GM19023 (cell line): Measurements from ENCODE around the gene RPL34.

ENCODE experiments used
- ATAC-seq: cut with Tn5 transposase; IDR thresholded peaks from one replicate; pipeline ENCODE4 v1.9.1; 2021; ENCODE audit warnings: mild to moderate bottlenecking, moderate library complexity; ENCODE audit not compliant: unreplicated experiment

The RPL34 gene

DNA sequence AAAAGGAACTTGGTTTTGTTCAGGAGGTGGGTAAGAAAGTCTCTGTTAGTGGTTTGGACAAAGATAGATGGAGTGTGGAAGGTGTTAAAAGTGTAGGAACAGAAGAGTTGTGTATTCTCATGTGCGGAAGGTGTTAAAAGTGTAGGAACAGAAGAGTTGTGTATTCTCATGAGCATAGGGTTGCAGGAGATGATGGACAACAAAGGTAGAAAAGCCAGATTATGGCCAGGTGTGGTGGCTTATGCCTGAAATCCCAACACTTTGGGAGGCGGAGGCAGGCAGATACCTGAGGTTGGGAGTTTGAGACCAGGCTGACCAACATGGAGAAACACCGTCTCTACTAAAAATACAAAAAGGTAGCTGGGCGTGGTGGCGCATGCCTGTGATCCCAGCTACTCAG lies 2.5 kb downstream of the RPL34 start:
- no peak for ATAC-seq

DNA sequence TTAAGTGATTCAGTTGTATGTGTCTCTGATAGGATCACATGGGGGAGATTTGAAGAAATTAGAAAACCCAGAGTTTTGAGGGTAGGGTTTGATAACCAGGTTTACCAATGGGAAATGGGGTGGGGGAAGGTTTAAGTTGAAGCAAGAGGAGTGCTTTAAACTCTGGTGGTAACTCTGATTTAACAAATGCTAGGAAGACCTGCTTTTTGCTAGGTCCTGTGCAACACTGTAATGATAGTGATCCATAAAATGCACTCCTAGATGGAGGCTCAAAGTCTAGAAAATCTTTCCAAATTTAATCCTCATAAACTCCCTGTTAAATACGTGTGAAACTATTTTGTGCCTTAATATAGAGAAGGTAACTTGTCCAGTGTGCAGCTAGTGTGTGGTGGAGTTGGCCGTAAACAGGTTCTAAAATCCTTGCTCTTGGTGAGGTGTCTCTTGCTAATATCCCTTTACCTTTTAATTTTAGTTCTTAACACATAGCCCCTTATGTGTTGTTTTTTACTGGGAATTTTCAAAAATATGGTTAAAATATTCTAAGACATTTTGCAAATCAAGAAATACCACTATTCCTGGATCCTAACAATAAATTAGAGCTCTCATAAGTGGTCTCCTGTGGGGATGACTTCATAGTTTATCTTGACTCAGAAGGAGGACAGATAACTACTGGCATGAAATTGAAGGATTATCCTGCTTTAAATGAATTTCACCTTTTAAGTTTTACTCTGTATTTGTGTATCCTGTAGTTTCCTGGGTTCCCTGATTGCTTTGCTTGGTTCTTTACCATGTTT lies 4.1 kb downstream of the RPL34 start:
- ATAC-seq: no peak

DNA sequence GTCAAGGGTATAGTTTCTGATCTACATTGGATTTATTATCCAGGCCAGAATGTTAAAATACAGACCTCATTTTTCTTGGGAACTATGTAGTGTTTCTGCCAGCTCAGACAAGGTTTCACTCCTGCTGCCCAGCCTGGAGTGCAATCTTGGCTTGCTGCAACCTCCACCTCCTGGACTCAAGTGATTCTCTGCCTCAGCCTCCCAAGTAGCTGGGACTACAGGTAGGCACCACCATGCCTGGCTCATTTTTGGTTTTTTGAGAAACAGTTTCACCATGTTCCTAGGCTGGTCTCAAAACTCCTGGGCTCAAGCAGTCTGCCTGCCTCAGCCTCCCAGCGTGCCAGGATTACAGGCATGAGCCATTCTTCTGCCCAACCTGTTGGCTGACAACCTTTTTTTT lies 5.7 kb downstream of the RPL34 start:
- no peak for ATAC-seq

DNA sequence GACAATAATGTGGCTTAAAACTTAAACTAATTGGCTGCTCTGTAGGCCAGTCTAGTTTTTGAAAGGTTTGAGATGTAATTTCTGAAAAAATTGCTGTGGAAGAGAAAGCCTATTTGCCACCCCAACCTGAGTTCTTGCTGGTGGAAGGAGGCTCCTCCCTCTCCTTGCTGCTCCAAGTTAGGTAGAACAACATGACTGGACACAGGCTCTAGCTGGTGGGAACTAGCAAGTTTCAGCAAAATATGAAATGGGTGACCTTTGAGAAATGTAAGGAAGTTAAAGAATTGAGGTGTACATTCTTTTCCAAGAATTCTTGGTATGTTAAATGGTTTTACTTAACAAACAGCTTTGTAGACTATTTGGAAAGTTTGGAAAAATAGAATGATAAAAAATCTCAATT lies 8.0 kb downstream of the RPL34 start:
- no peak for ATAC-seq

DNA sequence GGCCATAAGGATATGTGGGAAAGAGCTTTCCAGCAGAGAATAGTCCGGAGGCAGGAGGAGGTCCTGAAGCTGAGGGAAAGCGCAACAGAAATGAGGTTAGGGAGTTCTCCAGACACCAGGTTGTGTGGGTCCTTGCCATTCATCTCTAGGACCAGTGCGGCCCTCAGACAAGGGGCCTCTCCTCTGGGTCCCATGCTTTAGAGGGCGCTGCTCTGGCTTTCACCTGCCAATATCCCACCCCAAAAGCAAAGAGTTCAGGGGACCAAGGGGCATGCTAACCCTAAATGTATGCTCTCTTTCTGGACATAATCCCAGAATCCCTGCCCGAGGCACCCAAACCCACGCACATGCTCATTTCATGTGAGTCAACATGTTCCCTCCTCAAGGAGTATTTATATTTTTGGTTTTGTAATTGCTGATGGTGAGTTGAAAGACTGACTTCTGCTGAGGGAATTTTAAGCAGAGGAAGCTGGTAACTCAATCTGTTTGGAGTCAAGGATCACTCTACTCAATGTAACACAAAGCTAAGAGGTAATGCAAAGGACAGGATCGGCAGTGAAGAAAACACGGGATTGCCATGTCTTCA lies 14.8 kb downstream of the RPL34 start:
- ATAC-seq: no peak

DNA sequence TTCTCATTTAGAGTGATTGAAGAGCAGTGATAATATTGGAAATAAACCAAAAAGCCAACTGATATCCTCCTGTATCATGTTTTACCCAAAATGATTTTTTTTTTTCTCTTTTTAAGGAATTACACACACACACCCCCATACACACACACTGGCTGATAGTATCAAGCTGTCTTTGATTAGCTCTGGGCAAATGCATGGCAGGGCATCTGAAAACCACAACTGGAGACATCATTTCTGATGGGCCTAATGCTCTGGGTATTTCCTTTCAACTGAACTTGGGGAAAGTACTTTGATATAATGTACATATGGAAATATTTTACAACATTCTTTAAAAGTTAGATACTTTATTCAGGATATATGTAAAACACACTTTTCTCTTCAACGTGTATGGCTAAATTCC lies 15.9 kb downstream of the RPL34 start:
- ATAC-seq: no peak

DNA sequence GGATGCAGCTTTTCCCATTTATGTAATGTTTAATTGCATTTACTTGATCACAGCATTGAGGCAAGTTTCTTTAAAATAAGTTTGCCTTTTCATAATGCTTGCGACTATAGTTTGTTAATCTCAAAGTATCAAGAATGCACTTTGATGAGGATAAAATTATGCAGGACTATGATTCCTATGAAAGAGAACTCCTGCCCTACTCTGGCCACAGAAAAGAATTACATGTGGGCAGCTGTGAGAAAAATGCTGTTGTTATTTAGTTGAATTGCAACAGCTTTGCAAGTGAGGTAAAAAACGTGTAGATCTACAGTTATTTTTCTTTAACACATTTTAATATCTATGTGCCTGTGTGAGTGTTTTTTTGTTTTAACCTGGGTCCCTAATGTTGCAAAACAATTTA lies 17.5 kb downstream of the RPL34 start:
- no peak for ATAC-seq

DNA sequence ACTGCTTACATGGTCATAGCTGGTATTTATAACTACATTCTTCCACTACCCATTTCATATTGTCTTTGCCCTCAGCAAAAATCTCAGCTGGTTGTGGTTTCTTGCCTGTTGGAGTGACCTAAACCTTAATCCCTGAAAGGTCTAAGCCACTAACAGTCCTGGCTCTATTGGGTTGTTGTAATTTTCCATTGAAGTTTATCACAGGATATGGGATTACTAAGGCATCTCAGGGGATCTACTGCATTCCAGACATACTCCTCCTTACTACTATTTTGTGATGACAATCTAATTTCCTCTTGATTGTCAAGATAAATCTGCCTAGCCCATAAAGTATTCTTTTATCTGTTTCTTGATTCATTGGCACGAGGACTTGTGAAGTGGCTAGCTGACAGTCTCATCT lies 23.9 kb downstream of the RPL34 start:
- no peak for ATAC-seq

DNA sequence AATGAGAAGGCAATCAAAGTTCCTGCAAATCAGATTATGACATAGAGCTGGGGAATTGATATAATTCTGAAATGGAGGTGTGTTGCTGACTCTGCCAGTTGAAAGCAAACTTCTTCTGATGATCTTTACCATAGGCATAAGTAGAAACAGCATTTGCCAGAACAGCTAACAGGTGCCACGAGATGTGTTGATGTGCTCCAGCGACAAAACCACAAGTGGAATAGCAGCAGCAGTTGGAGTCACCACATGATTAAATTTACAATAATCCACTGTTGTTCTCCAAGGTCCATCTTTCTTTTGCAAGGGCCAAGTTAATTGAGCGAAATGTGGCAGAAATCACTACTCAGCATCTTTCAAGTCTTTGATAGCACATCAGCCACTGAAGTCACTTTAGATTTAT lies 26.3 kb downstream of the RPL34 start:
- ATAC-seq: no peak

DNA sequence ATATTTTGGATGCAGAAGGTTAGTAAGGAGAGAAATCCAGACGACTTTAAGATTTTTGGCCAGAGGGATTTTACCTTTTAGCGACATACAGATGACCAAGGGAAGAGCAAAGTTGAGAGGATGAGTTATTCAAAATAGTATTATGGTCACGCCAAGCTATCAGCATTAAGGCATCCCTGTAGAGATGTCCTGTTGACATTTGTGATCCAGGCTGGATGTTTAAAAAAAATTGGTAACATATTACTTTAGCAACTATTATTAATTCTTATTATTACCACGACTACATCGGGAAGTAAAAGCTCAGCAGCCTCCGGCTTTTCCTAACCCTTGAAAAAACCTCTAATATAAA lies 29.5 kb downstream of the RPL34 start:
- ATAC-seq: peak; percentile 15

DNA sequence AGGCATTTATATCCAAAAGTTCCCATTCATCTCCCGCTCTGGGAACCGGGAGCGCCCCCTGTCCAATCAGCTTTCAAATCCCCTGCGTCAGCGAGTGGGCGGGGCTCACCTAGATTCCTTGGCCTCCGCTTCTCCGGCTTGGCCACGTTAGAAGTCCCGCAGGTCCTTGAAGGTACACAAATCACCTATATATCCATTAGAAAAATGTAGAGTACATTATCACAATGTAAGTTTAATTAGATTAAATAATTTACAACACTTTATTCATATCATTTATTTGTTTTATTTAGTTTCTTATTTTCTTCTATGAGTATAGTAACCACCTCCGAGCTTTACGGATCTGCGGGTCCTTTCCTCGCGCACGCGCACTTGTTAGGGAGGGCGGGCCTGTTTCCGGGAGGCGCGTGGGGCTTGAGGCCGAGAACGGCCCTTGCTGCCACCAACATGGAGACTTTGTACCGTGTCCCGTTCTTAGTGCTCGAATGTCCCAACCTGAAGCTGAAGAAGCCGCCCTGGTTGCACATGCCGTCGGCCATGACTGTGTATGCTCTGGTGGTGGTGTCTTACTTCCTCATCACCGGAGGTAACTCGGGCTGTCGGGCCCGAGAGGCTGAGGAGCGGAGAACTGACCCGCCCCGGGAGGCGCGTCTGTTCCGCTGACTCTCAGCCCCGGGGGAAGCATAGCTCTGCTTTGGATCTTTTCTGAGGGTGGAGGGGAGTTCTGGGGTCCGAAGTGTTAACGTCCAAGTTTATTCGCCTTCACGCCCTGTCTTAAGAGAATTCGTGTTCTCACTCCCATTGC lies 30.0 kb downstream of the RPL34 start, which contains the start of gene OSTC:
Gene OSTC (plus strand): TSS at position 388 of the 802 bp plus-strand sequence. CDS start 57 bp downstream, at position 445.
- peak; percentile 93 for ATAC-seq

DNA sequence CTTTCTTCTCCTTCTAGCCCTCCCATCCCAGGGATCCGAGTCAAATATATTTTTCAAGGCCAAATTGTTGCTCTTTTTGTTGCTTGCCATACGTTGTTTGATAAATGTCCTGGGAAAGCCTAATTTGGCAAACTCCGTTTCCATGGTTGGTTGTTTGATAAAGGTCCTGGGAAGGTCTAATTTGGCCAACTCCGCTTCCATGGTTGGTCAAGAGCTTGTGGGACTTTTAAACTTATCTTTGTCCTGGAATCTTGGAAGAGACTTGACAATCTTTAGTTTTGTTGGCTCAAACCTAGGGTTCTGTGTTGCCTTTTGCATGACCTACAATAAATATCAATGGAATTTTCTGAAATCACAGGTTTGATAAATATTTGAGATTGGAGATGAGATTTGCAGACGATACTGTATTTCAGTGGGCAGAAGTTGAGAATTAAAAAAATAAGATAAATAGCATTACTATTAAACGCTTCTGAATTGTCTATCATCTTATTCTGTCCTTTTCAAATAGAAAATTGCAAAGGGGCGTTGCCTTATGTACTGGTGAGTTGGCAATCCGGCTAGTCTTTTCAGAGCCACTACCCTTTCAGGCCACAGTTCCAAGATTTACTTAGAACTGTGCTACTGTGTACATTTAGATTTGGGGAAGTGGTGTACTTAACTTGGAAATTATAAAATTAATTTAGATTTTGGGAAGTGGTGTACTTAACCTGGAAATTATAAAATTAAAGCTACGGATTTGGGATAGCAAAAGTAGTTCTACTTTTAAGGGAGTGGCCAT lies 30.8 kb downstream of the RPL34 start:
- peak; percentile 0 for ATAC-seq

DNA sequence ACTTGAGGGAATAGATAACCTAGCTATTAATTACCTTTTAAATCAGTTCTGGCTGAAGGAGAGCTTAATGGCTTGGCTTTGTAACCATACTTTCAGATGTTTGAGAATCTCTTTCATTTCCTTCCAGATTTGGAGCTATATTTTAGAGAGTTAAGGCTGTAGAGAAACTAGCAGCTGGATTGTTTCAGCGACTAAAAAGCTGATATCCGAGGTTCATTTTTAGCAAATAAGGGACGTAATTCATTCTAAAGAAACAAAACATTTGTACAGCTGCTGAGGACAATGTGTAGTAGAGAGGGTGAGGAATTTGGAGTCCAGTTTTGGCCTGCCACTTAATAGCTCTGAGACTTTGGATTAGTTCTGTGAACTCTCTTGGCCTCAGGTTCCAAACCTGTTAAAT lies 42.3 kb downstream of the RPL34 start:
- ATAC-seq: no peak

DNA sequence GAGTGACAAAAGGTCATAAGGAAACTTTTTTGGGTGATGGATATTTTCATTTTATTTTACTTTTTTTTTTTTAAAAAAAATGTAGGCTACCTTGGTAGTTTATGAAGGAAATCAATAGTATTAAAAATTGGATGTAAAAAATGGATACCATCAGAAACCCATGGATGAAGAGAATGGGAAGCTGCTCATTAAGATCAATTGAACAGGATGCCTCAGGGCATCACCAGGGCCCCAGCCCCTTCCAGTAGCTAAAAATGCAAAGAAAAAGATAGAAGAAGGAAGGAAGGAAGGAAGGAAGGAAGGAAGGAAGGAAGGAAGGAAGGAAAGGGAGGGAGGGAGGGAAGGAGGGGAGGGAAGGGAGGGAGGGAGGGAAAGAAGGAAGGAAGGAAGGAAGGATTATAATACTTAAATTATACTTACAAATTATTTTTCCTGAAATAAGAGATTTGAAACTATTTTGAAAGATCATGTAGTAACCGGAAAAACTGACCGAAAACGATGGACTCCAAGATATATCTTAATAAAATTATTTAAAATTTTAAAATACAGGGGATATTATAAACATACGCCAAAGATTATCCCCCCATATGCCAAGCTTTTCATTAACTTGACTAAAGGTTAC lies 54.1 kb downstream of the RPL34 start:
- ATAC-seq: no peak
